LNCAP (cell line): Measurements from ENCODE around the gene ARL6IP1.

ENCODE experiments used
- CTCF ChIP-seq: fragments of 450-650 bp; IDR thresholded peaks from 2 replicates; pipeline ENCODE4 v1.5.1; 2017; ENCODE audit warnings: mild to moderate bottlenecking

Gene ARL6IP1

GRCh38 chr16:18783430-18784341 lies 17.7 kb downstream of the ARL6IP1 start:
- TF ChIP-seq CTCF, result no peak

DNA sequence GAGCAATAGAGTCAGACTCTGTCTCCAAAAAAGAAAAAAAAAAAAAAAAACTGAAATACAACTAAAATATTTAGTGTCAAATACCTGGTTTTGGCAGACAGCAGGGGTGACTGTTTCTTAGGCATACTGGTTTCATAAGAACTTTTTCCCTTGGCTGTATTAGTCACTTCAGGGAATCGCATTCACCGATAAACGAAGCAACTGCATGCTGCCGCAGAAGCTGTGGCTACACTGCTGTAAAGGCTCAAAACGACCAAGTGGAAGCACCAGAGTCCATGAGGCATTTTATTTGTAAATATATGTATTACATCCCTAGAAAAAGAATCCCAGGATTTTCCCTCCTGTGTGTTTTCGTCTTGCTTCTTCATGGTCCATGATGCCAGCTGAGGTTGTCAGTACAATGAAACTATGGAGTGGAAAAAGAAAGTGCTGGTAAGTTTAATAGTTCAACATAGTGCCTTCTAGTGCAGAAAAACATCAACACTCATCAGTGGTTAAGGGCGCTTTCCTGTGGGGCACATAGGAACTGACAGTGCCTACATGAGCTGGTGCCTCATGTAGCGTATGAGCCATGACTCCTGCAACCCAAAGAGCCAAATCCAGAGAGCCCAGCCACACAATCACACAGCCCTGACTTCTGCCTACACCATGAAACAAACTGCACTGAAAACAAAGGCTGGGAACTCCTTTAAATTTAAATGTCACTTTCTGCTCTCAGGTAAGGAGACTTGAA lies 18.5 kb downstream of the ARL6IP1 start:
- TF ChIP-seq CTCF, result no peak

- TF ChIP-seq CTCF, result peak; percentile 54
These were observed 41.5 kb downstream of the ARL6IP1 start for GRCh38 chr16:18759598-18760520.
